Retinal pigment epithelial cell (primary cell): ENCODE measurements around the gene BLTP1.

Source experiments
- DNase-seq: peaks from one replicate; pipeline ENCODE4 v3.0.0-alpha.2; 2010; ENCODE audit warnings: low read depth
- H3K4me3 ChIP-seq: 2 replicates; pipeline ENCODE4 v1.5.1; 2011; ENCODE audit warnings: mild to moderate bottlenecking, low read length, control low read depth, moderate library complexity
- TF ChIP-seq, protein P1 (sequence below): conservative IDR thresholded peaks from 2 replicates; pipeline ENCODE4 v1.5.1; 2011; ENCODE audit warnings: low read depth, low read length, control low read depth, inconsistent platforms

Gene BLTP1

DNA sequence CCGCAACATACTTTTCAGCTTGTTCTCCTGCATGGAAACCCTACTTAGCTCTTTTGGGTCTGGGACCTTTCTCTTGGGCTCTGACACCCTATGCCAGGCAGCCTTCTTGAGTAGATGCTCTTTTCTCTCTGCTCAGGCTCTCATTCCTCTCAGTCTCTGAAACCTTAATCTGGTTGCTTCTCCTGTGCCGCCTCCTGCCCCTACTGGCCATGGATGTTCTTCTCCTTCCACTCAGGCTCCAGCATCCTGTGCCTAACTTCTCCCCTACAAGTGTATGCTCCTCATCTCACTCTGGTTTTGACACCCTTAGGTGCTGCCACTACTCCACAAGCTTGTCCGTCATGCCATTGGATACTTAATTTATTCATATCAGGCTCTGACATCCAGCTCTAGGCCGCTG lies 15.2 kb downstream of the BLTP1 start:
- DNase-seq: no peak
- H3K4me3 ChIP-seq: no peak overlapping the region
- TF ChIP-seq, protein P1, sequence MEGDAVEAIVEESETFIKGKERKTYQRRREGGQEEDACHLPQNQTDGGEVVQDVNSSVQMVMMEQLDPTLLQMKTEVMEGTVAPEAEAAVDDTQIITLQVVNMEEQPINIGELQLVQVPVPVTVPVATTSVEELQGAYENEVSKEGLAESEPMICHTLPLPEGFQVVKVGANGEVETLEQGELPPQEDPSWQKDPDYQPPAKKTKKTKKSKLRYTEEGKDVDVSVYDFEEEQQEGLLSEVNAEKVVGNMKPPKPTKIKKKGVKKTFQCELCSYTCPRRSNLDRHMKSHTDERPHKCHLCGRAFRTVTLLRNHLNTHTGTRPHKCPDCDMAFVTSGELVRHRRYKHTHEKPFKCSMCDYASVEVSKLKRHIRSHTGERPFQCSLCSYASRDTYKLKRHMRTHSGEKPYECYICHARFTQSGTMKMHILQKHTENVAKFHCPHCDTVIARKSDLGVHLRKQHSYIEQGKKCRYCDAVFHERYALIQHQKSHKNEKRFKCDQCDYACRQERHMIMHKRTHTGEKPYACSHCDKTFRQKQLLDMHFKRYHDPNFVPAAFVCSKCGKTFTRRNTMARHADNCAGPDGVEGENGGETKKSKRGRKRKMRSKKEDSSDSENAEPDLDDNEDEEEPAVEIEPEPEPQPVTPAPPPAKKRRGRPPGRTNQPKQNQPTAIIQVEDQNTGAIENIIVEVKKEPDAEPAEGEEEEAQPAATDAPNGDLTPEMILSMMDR: no peak

DNA sequence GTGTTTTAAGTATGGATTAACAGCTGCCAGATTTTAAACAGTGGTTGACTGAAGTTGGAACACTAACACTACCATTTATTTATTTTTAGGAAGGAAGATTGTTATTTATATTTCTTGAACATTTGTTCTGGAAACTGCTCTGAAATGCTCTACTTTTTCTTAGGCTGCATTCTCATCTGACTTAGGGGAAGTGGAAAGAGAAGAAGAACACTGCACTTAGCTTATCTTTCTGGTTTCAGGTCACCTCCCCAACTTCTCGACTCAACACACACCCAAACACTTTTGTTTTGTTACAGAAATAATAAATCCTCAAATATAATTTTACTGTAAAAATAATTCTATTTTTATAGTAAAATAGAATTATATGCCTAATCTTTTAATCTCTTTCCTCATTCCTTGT lies 18.6 kb downstream of the BLTP1 start:
- TF ChIP-seq, protein P1: no peak
- no peak overlapping the region for H3K4me3 ChIP-seq
- DNase-seq: no peak

DNA sequence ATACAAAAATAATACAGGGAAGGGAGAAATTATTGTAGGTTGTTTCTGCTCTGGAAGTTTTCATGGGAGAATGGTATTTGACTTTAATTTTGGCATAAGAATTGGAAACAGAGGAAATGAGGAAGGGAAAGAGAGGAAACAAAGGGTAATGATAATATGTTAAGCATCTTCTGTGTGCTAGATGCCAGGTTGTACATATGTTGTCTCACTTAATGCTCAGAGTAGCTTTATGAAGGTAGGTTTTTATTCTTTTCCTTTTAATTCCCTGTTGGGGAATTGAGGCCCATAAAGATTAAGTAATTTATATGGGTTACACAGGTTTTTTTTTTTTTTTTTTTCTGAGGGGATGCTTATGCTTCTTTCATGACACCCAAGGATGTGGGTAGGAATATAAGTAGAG lies 19.2 kb downstream of the BLTP1 start:
- DNase-seq: no peak
- H3K4me3 ChIP-seq: no peak overlapping the region

DNA sequence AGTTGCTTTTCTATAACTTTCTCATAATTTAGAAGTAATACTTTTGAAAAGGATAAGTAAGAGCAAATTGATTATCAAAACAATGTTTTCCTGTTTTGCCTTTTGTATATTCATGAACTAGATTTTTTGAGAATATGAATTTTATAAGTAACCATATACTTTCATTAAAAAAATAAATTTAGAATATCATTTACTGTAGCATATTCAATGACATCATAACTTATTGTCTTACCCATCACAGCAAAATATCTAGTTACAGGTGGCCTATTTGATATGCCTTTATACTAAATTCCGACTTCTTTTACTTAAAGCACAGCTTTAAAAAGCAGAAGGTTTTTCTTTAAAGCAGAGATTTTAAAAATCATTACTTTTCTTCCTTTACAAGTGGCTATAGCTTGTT lies 20.1 kb downstream of the BLTP1 start:
- TF ChIP-seq, protein P1: no peak
- no peak overlapping the region for H3K4me3 ChIP-seq
- DNase-seq: no peak

More for the DNA sequence above, 19.2 kb downstream of the BLTP1 start:
- TF ChIP-seq, protein P1: no peak

DNA sequence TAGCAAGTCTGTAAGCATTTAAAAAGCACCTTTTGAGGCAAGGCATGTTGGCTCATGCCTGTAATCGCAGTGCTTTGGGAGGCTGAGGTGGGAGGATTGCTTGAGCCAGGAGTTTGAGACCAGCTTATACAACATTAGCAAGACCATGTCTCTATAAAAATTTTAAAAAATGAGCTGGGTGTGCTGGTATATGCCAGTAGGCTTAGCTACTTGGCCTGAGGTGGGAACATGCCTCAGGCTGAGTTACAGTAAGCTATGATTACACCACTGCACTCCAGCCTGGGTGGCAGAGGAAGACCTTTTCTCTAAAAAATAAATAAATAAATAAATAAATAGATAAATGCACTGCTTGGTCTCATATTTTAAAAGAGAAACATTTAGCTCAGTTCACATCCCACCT lies 26.8 kb downstream of the BLTP1 start:
- TF ChIP-seq, protein P1: no peak
- no peak overlapping the region for H3K4me3 ChIP-seq
- no peak for DNase-seq

DNA sequence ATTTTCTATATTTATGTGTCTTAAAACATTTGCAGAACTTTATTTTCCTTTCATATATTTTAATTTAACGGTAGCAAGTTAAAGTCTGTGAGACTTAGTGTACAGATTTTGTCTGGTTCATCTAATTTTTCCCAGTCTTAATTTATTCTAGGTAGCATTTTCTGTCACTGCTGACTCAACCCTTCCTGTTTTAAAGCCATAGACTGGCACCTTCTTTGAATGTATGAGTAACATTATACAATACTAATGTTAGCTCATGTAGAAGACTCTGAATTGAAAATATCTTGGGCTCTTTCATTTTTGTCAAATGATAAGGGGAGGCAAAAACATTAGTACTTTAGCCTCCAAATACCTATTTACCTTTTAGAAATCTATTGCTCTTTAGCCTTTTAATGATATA lies 43.6 kb downstream of the BLTP1 start:
- TF ChIP-seq, protein P1: no peak
- no peak overlapping the region for H3K4me3 ChIP-seq
- DNase-seq: no peak
